ENCODE results near the gene IQGAP2.
"Not testable (repeated sequence)": the region's sequence is repeated elsewhere in the genome, so short reads cannot be mapped to it uniquely, and the experiment has no call there.

IQGAP2 gene

DNA sequence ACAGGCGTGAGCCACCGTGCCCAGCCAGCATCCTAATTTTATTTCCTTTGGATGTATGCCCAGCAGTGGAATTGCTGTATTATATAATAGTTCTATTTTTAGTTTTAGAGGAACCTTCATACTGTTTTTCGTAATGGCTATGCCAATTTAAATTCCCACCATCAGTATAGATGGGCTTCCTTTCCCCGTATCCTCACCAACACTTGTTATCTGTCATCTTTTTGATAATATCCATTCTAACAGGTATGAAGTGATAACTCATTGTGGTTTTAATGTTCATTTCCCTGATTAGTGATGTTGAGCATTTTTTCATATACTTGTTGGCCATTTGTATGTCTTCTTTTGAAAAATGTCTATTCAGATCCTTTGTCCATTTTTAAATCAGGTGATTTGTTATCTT, 325.9 kb downstream of the IQGAP2 start:
- DNase-seq = no peak

GRCh38 chr5:76729373-76730290, 326.5 kb downstream of the IQGAP2 start:
- DNase-seq = no peak

DNA sequence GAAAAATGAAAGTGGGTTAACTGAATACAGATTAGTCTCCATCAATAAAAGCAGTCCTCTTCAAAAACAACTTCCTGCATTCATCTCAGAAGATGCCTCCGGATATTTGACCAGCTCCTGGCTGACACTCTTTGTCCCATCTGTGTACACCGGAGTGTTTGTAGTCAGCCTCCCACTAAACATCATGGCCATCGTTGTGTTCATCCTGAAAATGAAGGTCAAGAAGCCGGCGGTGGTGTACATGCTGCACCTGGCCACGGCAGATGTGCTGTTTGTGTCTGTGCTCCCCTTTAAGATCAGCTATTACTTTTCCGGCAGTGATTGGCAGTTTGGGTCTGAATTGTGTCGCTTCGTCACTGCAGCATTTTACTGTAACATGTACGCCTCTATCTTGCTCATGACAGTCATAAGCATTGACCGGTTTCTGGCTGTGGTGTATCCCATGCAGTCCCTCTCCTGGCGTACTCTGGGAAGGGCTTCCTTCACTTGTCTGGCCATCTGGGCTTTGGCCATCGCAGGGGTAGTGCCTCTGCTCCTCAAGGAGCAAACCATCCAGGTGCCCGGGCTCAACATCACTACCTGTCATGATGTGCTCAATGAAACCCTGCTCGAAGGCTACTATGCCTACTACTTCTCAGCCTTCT, 329.4 kb downstream of the IQGAP2 start:
- DNase-seq = no peak

GRCh38 chr5:76733049-76733417, 329.9 kb downstream of the IQGAP2 start:
- no peak for DNase-seq

DNA sequence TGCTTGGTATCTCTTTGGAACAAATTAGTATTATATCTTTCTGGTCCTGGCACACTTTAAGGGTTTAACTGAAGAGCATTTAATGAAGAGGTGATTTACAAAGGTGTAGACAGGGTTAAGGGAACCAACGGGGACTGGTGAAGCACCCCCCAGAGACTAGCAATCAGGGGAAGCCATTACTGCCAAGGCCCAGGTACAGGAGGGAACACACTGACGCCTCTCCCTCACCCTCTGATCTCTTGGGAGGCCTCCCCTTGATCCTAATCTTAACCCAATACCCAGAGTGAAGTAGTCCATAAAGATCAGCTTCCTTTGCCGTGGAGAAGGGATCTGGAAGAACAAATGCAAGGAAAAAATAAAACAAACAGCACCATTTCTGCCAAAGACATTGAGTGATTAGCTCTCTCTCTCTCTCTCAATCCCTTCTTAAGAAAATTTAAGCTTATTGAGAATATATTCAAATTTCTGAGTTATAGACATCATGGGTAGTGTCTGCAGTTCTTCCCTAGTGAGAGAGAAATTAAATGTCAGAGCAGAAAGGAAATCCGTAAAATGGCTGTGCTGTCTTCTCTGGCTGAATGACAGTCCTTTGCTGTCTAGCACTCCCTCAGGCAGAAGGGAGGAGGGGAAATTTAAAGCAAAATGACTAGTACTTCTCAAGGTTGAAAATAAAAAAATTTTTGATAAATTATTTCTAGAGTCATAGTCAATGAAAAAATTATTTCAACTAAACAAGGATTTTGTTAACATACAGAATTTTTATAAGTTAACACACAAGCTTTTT, 332.9 kb downstream of the IQGAP2 start:
- DNase-seq = no peak

GRCh38 chr5:76736679-76737556, 333.8 kb downstream of the IQGAP2 start:
- DNase-seq = no peak

DNA sequence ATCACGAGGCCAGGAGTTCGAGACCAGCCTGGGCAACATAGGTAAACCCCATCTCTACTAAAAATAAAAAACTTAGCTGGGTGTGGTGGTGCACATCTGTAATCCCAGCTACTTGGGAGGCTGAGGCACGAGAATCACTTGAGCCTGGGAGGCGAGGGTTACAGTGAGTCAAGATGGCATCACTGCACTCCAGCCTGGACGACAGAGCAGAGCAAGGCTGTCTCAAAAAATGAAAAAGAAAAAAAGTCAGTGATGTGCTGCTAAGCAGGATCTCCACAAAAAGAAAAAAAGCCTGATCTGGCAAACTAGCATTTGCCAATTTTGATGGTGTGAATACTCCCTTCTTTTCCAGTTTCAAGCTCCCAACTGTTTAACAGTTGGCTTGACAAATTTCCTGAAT, 334.8 kb downstream of the IQGAP2 start:
- DNase-seq = no peak

- not testable (repeated sequence) for DNase-seq
Measured at GRCh38 chr5:76741506-76741905, 338.4 kb downstream of the IQGAP2 start.

DNA sequence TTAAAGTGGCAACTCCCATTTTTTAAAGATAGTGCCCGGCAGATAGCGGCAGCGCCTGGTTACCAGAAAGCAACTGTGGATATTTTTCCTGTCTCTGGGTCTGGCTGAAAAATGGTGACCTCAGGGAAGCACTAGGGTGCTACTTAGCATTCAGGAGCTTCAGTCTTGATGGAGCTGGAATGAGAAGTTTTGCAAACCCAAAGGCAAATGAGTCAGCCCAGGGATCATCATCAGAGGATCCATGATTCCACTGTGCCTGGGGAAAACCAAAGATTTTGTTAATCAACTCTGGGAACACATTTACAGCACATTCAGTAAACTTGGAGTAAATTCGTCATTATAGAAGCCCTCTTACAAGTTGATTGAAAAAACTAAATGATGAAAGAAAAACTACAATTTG, 339.5 kb downstream of the IQGAP2 start:
- DNase-seq = no peak

- no peak for DNase-seq
Measured at GRCh38 chr5:76744632-76745031, 341.5 kb downstream of the IQGAP2 start.

DNA sequence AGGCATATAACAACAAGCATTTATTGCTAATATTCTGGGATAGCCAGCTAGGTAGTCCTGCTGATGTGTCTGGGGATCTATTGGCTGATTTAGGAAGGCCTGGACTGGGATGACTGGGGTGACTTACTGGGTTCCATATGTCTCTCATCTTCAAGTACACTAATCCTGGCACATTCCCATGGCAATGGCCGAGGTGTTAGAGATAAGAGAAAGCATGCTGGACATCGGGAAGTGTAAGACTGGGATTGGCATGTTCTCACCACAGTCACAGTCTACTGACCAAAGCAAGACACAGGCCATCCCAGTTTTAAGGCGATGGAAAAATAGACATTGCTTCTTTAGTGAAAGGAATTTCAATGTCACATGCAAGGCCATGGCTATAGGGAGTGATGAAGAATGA, 342.6 kb downstream of the IQGAP2 start:
- DNase-seq = no peak

DNA sequence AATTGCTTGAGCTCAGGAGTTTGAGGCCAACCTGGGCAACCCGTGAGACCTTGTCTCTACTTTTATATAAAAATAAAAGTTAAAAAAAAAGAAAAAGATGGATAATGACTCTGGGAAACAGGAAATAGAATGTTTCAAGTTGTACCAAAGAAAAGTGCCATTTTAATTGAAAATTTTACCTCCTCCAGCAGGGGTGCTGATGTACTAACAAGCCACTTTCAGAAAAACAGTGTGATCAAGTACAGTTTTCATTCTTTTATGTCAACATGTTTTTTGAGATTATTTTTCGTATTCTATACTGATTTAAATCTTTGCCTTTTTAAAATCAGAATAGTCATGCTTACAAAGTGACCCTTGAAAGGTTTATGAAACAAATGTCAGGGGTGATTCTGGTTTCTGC, 343.6 kb downstream of the IQGAP2 start:
- DNase-seq = no peak

GRCh38 chr5:76747706-76748105, 344.6 kb downstream of the IQGAP2 start:
- DNase-seq = no peak

DNA sequence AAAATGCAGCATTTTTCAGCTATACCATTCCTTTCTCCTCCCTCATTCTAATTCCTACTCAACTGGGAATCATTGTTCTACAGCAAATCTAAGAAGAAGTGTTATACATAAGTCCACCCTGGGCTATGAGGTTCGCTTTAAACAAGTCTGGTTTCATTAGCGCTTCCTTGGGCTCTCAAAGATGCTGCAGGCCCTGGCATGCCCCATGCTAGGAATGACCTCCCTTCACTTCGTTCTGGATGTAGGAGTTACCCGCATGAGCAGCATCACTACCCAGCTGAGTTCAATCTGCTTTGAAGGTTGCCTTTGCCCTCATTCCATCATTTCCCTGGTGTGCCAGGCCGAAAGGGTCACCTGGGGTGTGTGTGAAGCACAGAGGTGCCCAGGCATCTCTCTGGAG, 348.2 kb downstream of the IQGAP2 start:
- DNase-seq = no peak

GRCh38 chr5:76754668-76755078, 351.6 kb downstream of the IQGAP2 start:
- DNase-seq = no peak

DNA sequence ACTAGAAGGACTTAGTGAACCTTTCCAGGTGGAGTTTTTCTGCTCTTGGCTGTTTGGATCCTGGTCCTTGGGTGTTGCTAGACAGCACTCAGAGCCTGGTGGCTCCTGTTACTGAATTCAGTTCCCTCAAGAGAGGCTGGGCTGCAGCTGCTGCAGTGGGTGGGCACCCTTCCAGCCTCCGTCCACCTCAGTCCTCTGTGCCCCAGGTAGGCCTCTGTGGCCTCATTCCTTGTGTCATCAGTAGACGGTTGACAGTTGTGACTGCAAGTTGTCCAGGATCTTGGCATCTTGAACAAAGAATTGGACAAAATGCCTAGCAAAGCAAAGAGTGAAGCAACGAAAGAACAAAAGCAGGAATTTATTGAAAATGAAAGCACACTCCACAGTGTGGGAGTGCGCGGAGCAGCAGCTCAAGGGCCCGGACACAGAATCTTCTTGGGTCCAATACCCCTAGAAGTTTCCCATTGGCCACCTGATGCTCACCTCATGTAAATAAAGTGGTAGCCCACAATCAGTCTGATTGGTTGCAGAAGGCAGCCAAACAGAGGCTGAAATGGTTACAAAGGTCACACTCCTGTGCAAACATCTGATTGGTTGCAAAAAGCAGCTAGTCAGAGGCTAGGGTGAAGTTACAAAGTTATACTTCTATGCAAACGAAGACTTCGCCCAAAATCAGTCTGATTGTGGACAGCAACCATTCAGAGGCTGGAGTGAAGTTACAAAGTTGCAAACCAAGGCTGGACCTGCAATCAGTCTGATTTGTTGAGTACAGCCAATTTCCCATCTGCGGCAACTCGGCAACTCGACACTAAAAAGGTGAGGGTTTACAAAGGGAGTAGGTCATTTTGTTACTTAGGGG, 352.9 kb downstream of the IQGAP2 start:
- DNase-seq = no peak

DNA sequence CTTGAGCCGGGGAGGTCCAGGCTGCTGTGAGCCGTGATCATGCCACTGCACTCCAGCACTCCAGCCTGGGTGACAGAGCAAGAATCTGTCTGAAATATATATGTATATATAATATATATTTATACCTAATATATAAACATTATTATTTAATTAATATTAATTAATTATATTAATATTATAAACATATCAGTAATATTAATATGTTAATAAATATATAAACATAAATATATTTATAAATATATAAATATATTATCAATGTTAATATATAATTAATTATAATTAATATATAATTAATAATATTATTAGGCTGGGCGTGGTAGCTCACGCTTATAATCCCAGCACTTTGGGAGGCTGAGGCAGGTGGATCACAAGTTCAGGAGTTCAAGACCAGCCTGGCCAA, 354.0 kb downstream of the IQGAP2 start:
- DNase-seq = no peak

Data from COR-L47 (cell line).